HG02943 (cell line): ENCODE data around the gene PATJ.
"Not testable (repeated sequence)": the region's sequence is repeated elsewhere in the genome, so short reads cannot be mapped to it uniquely, and the experiment has no call there.

Experiments used
- ATAC-seq: cut with Tn5 transposase; IDR thresholded peaks from one replicate; pipeline ENCODE4 v1.9.1; 2021; ENCODE audit warnings: mild to moderate bottlenecking, low read depth, moderate library complexity; ENCODE audit not compliant: unreplicated experiment

PATJ gene

DNA sequence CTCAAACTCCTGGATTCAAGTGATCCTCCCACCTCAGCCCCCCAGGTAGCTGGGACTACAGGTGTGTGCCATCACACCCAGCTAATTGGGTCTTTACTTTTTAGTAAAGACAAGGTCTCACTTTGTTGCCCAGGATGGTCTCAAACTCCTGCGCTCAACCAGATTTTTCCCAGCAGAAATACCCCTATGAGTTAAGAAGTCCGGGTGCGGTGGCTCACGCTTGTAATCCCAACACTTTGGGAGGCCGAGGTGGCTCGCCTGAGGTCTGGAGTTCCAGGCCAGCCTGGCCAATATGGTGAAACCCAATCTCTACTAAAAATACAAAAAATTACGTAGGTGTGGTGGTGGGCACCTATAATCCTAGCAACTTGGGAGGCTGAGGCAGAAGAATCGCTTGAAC, 445.8 kb downstream of the PATJ start:
- no peak for ATAC-seq

DNA sequence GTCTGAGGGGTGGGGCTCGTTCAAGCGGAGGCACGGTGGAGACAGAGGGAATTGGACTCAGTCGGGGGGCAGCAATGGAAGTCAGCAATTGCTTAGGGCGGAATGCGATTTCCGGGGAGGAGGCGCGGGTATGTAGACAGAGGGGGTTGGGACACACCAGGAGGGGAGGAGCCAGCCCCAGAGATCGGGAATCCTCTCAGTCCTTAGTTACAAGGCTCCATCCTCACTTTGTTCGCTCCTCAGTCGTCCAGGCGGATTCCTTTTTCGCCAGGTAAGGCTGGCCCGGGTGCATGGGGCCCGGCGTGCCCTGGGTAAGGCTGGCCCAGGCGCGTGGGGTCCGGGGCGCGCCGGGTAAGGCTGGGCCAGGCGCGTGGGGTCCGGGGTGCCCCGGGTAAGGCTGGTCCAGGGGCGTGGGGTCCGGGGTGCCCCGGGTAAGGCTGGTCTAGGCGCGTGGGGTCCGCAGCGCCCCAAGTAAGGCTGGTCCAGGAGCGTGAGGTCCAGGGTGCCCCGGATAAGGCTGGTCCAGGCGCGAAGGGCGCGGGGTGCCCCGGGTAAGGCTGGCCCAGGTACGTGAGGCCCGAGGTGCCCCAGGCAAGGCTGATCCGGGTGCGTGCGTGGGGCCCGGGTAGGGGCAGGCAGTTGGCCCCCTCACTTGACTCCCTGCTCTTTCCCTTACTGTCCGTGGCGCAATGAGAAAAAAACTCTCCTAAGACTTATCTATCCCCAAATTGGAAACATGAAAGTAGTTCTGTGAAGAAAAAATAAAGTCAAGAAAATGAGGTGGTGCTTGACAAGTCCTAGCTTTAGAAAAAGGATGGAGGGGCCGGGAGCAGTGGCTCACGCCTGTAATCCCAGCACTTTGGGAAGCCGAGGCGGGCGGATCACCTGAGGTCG, 452.6 kb downstream of the PATJ start, which contains the start of gene L1TD1:
Gene L1TD1 (plus strand): TSS at position 199 of the 894 bp plus-strand sequence. CDS start 11,780 bp downstream, outside the sequence.
- no peak for ATAC-seq

DNA sequence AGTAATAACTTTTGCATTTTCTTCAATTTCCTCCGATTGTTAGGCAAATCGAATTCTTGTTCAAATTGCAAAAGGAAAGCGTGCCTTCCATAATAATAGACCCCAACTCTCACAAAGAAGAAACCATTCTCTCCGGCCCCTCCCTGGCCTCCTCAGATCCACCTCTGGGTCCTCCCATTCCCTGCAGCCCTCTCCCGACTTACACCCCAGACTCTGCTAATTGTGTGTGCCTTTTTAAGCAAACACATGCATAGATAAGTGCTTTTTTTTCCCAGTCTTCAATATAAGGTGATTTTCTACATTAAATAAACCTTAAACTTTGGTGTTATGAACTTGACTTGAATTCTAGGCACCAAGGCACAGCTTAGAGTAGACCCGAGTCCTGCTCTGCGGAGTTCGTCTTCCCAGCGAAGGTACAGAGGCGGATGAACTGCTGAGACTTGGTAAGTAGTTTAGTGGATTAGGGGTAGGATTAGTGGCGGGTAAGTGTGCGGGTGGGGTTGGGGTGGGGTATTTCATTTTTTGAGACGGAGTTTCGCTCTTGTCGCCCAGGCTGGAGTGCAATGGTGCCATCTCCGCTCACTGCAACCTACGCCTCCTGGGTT, 453.9 kb downstream of the PATJ start:
- ATAC-seq: no peak

DNA sequence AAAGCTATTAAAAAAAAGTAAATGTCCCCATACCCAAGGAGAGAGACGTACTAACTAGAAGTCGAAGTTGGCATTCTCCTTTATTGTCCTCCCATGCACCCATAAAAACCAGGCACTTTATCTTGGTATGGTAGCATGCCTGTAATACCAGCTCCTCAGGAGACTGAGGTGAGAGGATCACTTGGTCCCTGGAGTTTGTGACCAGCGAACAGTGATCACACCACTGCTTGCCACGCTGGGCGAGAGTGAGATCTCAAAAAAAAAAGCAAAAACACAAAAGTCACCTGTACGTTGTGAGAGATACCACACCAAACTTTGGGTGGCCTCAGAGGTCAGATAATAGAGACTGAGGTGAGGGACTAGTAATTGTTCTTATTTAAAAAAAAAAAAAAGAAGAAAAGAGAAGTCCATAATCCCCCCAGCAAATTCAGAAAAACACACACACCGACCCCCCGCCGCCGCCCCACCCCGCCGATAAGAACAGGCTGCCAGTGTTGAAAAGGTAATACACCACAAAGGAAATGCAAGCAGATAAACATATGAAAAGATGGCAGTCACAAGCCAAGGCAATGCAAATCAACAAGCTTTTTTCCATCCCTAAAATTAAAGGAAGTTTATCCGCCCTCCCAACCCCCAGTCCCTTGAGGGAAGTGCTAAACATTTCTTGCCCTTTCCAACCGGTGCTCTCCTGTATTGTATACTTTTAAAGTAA, 455.9 kb downstream of the PATJ start:
- ATAC-seq: no peak

DNA sequence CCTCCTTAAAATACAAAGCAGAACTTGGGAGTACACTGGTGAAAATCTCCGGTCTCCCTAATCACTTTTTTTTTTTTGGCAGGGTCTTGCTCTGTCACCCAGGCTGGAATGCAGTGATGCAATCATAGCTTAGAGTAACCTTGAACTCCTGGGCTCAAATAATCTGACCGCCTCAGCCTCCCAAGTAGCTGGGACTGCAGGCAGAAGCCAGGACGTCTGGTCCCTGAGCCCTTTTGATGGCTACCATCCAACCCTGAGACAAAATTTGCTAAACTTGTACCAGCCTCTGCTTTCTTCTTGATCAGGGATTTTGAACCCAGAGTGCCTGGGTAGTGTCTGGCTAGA, 456.5 kb downstream of the PATJ start:
- no peak for ATAC-seq

DNA sequence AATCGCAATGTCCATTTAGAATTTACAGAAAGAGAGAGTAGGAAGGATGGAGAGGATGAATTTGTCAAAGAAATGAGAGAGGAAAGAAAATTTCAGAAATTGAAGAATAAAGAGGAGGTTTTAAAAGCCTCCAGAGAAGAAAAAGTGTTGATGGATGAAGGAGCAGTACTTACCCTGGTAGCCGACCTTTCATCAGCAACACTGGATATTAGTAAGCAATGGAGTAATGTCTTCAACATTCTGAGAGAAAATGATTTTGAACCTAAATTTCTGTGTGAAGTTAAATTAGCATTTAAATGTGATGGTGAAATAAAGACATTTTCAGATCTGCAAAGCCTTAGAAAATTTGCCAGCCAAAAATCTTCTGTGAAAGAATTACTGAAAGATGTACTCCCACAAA, 464.9 kb downstream of the PATJ start:
- no peak for ATAC-seq

DNA sequence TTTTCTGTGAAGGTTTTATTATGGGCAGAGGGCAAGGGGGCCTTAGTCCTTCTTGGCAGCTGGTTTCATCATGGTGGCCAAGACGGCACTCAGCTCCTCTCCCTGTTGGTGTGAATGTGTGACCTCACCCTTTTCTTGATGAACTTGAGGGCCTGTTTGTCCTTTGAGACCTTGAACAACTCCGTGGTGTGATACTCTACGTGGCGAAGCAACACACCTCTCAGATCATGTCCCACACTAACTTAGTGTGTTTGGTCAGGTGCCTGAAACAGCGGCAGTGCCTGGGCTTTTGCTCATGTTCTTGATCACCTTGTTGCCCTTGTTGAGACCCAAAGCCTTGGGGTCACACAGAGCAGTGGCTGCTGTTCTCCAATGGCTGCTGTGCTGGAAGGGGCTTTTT, 465.8 kb downstream of the PATJ start:
- ATAC-seq: no peak

DNA sequence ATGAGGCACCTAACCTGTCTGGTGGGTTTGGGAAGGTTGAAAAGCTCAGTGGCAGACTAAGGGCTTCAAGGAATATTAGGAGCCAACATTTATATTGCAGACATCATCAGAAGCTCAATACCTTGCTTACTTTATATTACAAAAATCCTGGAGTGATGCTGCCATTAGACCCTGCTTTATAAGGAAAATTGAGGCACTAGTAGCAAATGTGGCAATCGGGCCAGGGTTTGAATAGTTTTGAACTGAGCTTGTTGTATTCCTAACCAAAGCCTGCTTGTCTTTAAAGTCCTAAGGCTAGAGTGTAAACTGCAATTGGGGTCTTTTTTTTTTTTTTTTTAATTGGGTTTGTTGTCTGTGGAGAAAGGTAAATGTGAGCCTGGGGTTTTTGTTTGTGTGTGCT, 466.7 kb downstream of the PATJ start:
- ATAC-seq: no peak

DNA sequence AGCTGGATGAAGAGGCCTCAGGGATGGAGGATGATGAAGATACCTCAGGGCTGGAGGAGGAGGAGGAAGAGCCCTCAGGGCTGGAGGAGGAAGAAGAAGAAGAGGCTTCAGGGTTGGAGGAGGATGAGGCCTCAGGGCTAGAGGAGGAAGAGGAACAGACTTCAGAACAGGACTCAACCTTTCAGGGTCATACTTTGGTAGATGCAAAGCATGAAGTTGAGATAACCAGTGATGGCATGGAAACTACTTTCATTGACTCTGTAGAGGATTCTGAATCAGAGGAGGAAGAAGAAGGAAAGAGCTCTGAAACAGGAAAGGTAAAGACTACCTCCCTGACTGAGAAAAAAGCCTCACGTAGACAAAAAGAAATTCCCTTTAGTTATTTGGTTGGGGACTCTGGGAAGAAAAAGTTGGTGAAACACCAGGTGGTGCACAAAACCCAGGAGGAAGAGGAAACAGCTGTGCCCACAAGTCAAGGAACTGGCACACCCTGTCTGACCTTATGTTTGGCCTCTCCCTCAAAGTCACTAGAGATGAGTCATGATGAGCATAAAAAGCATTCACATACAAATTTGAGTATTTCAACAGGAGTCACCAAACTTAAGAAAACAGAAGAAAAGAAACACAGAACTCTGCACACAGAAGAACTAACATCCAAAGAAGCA, 467.8 kb downstream of the PATJ start:
- no peak for ATAC-seq

DNA sequence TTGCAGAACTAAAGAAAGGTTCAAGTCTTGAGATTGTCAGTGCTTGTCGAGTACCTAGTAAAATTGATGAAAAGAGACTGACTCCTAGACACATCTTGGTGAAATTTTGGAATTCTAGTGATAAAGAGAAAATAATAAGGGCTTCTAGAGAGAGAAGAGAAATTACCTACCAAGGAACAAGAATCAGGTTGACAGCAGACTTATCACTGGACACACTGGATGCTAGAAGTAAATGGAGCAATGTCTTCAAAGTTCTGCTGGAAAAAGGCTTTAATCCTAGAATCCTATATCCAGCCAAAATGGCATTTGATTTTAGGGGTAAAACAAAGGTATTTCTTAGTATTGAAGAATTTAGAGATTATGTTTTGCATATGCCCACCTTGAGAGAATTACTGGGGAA, 468.7 kb downstream of the PATJ start:
- ATAC-seq: no peak

DNA sequence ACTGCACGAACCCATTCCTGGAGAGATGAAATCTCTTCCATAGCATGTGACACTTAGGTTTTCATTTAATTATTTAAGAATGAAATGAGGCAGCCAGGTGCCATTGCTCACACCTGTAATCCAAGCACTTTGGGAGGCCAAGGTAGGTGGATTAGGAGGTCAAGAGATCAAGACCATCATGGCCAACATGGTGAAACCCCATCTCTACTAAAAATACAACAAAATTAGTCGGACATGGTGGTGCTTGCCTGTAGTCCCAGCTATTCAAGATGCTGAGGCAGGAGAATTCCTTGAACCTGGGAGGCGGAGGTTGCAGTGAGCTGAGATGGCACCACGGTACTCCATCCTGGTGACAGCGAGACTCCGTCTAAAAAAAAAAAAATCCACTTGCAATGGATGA, 470.1 kb downstream of the PATJ start:
- ATAC-seq: no peak

DNA sequence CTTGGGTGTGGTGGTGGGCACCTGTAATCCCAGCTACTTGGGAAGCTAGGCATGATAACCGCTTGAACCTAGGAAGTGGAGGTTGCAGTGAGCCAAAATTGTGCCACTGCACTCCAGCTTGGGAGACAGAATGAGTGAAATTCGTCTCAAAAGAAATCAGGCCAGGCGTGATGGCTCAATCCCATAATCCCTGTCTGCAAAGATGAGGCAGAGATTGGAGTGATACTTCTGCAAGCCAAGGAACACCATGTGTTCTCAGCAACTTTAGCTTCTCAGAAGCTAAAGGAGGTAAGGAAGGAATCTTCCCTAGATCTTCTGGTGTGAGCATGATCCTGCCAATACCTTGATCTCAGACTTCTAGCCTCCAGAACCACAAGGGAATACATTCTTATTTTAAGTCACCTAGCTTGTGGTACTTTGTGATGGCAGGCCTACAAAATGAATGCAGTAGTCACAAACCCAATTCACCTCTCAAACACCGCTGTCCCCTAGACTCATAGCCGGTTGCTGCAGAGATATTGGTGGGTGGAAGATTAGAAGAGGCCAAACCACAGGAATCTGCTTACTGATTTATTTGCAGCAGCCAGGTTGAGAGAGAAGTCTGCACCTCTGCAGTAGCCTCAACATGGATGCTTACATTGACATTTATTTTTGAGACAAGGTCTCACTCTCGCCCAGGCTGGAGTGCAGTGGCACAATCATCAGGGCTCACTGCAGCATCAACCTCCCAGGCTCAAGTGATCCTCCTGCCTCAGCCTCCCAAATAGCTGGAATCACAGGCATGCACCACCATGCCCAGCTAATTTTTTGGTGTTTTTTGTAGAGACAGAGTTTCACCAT, 471.0 kb downstream of the PATJ start:
- no peak for ATAC-seq

DNA sequence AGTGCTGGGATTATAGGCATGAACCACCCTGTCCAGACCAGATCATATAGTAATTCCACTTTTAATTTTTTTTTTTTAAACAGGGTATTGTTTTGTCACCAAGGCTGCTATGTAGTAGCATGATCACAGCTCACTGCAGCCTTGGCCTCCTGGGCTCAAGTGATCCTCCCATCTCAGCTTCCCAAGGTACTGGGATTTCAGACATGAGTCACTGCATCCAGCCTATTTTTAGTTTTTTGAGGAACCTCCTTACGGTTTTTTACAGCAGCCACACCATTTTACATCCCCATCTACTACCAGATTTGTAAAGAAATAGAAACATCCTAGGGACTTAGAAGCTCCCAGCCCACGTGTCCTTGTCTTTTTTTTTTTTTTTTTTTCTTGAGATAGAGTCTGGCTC, 476.3 kb downstream of the PATJ start:
- ATAC-seq: no peak

DNA sequence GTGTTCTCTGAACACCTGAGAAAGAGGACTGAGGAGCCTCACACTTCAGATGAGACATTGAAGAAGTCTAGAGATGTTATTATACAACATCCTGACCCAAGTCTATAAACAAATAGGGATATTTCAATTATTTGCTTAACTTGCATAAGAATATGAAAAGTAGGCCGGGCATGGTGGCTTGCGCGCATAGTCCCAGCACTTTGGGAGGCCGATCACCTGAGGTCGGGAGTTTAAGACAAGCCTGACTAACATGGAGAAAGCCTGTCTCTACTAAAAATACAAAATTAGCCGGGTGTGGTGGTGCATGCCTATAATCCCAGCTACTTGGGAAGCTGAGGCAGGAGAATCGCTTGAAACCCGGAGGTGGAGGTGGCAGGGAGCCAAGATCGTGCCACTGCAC, 478.2 kb downstream of the PATJ start:
- ATAC-seq: not testable (repeated sequence)

DNA sequence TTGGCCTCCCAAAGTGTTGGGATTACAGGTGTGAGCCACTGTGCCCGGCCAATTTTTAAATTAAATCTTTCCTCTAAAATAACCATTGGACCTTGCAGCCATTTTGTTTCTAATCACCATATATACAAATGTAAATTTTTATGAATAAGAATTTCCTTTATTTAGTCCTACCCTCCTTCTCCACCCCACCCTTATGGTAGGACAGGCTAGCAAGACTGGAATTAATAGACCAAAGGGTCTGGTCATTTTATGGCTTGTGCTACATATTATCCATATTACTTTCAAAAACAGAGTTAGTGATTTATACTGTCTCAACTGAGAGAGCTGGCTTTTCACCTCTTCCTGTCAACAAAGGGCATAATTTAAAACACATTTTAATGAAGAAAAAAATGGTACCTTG, 478.9 kb downstream of the PATJ start:
- ATAC-seq: no peak

DNA sequence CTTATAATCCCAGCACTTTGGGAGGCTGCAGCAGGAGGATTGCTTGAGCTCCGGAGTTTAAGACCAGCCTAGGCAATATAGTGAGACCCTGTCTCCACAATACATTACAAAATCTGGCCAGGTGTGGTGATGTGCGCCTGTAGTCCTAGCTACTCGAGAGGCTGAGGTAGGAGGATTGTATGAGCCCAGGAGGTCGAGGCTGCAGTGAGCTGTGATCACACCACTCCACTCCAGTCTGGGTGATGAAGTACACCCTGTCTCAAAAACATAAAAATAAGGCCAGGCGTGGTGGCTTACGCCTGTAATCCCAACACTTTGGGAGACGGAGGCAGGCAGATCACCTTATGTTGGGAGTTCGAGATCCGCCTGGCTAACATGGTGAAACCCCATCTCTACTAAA, 480.0 kb downstream of the PATJ start:
- ATAC-seq: no peak

DNA sequence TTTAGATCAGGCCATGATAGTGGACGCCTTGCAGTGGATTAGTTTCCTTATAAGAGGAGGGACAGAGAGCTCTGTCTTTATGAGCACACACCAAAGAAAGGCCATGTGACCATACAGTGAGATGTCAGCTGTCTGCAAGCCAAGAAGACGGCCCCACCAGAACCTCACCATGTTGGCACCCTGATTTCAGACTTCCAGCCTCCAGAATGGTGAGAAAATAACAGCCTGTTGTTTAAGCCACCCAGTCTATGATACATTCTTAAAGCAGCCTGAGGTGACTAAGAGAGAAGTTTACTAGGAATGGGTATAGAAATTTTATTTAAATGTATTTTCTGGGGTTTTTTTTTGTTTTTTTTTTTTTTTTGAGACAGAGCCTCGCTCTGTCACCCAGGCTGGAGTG, 481.9 kb downstream of the PATJ start:
- no peak for ATAC-seq

DNA sequence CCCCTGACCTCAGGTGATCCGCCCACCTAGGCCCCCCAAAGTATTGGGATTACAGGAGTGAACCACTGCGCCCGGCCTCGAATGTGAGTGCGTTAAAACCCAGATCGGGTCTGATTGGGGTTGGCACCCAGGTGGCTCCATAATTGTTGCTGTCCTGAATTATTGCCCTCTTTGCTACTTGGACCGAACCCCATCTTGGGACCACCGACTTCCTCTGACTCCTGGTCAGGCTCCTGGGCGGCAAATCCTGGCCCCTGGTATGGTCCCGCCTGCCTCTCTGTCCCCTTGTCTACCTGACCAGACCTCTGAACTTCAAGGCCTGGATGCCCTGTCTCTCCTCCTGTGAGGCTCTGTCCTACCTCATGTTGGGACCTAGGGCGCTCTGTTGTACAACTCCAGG, 485.2 kb downstream of the PATJ start:
- no peak for ATAC-seq
